Measurements from ENCODE around the gene CHRM4.

DNA sequence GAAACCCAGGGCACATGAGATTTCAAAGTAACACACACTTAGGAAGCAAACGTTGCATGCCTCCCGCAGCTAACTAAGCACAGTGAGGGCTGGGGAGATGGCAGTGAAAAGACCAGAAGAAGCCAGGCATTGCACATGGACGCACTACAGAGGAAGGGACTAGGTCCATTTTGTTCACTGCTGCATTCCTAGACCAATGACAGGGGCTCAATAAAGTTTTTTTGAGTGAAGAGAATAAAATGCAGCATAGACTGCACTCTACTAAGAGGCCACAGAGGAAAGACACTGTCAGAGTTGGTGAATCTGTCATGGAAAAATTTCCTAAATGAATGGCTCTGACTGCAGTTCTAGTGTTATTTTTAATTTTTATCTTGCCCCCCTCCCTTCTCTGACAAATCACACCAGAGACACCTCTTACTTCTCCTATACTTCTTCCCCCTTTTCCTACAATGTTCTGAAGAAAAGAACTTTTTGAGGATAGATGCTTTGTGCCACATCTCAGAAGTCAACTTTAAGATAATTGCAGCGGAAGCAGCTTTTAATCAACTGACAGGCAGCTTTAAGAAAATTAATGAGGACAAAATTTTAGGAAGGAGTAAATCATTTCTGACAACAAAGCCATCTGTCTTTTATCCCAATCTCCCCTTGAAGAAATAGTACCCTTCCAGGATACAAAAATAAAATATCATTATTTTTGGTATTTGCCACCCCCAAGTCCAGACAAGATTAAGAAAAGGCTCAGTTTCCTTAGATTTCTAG is 34.8 kb upstream of the CHRM4 start:
- TF ChIP-seq, protein P1, sequence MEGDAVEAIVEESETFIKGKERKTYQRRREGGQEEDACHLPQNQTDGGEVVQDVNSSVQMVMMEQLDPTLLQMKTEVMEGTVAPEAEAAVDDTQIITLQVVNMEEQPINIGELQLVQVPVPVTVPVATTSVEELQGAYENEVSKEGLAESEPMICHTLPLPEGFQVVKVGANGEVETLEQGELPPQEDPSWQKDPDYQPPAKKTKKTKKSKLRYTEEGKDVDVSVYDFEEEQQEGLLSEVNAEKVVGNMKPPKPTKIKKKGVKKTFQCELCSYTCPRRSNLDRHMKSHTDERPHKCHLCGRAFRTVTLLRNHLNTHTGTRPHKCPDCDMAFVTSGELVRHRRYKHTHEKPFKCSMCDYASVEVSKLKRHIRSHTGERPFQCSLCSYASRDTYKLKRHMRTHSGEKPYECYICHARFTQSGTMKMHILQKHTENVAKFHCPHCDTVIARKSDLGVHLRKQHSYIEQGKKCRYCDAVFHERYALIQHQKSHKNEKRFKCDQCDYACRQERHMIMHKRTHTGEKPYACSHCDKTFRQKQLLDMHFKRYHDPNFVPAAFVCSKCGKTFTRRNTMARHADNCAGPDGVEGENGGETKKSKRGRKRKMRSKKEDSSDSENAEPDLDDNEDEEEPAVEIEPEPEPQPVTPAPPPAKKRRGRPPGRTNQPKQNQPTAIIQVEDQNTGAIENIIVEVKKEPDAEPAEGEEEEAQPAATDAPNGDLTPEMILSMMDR (conservative IDR thresholded peaks at IDR 0.05; ENCODE audit: low read length) = no peak
- TF ChIP-seq EZH2phosphoT487 (IDR thresholded peaks at IDR 0.05; ENCODE audit: borderline replicate concordance) = no peak
